Dermis microvascular lymphatic vessel endothelial cell (primary cell): ENCODE measurements around the gene BRD3. TPM values are rescaled to one million over a fixed set of nuclear protein-coding genes. Genes with fewer than 3 reads are reported as not detected.
"Not testable (repeated sequence)": the region's sequence is repeated elsewhere in the genome, so short reads cannot be mapped to it uniquely, and the experiment has no call there.

ENCODE experiments used
- DNase-seq, 2 donors: peaks; one replicate each; pipeline versions ENCODE4 v3.0.0 to v3.0.0-alpha.2; 2010; ENCODE audit warnings: low read depth in 2 of 2
- total RNA-seq: library from RNA; depleted of rRNA; stranded (reverse); fragments of >200 nt; gene quantifications from 2 replicates; pipeline ENCODE4 v1.2.1, GENCODE V29; 2014

The BRD3 gene
- 6.8 and 10.9 TPM in 2 replicates for total RNA-seq

- peak; percentile 74 to 92 for DNase-seq
Measured at GRCh38 chr9:134067904-134068743, at the start of gene BRD3. BRD3 (minus strand) TSS chr9:134068026; CDS start chr9:134053477, 14,549 bp downstream.

DNA sequence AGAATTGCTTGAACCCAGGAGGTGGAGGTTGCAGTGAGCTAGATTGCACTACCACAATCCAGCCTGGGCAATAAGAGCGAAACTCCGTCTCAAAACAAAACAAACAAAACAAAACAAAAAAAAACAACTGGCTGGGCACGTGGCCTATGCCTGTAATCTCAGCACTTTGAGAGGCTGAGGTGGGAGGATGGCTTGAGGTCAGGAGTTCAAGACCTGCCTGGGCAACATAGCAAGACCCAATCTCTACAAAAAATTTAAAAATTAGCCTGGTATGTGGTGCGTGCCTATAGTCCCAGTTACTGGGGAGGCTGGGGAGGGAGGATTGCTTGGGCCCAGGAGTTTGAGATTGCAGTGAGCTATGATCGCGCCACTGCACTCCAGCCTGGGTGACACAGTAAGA is 44.7 kb upstream of the BRD3 start:
- no peak for DNase-seq

DNA sequence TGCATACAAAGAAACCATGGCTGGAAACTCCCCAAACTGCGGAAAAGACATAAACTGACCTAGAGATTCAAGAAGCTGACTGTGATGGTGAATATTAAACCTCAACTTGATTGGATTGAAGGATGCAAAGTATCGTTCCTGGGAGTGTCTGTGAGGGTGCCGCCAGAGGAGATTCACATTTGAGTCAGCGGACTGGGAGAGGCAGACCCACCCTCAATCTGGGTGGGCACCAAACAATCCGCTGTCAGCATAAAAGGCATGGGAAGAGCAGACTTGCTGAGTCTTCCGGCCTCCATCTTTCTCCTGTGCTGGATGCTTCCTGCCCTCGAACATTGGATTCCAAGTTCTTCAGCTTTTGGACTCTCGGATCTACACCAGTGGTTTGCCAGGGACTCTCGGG is 43.2 kb upstream of the BRD3 start:
- DNase-seq = no peak

DNA sequence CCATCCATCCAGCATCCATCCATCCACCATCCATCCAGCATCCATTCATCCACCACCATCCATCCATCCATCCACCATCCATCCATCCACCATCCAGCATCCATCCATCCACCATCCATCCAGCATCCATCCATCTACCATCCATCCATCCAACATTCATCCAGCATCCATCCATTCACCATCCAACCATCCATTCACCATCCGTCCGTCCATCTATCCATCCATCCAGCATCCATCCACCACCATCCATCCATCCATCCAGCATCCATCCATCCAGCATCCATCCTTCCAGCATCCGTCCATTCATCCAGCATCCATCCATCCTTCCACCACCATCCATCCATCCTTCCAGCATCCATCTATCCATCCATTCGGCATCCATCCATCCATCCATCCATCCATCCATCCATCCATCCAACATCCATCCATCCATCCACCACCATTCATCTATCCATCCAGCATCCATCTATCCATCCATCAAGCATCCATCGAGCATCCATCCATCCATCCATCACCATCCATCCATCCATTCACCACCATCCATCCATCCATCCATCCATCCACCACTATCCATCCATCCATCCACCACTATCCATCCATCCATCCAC is 35.7 kb upstream of the BRD3 start:
- DNase-seq = no peak

DNA sequence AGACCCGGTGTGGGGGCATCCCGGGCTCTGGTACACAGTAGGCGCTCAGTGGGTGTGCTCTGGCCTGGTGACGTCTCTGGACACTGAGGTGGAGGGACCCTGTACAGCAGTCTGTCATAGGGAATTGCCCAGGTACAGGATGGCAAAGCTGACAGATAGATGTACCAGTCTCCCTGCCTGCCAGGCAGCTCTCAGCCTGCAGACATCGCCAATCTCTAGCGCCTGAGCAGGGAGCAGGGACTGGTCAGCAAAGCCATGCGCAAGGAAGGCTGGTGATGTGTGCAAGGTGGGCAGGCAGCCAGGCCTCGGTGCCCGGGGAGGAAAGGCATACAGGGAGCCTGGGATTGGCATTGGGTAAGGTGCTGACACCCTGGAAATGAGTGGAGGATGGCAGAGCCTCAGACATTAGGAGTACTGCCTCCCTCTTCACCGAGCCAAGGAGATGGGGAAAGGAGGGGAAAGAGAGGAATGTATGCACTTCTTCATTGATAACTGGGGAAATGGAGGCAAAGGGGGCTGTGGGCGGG is 33.9 kb upstream of the BRD3 start:
- DNase-seq = no peak

GRCh38 chr9:134101133-134101532 is 33.3 kb upstream of the BRD3 start:
- not testable (repeated sequence) for DNase-seq

DNA sequence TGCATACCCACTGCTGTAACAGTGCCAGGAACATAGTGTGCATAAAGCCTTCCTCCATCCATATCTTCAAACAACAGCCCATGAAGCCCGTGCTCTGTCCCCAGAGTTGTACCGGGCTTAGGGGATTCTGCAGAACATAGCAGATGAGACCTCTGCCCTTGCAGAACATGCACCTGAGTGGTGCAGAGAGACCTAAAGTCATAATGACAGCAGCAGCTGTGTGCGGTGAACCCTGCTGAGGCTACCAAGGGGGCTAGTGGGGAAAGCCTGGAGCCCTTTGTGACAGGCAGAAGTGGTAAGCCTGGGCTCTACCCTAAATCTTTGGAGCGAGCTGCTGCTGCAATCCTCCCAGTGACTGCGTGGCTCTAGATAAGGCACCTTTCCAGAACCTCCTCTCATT is 32.2 kb upstream of the BRD3 start:
- DNase-seq = no peak

DNA sequence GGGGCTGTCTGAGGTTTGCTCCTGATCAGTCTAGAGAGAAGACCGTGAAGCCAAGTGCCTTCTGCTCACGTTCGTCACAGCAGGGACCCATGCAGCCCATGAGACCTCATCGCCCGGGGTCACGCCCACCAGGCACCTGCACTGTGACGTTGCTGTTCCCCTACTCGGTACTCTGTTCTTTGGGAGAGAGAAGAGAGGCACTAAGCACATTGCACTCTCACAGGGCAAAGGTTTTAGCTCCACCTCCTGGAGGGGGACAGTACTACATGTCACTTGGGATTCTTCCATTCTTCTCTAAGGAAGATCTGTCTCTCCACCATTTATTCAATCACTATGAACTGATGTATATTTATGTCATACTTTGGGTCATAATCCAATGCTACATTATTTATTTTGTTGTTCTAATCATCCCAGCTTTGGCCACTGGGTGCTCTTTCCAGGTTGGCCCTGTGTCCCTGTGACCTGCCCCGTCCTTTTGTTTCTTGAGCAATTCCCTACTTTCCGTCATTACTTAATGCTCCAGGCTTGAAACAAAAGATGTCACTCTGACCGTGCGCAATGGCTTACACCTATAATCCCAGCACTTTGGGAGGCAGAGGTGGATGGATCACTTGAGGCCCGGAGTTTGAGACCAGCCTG is 31.4 kb upstream of the BRD3 start:
- DNase-seq = peak; percentile 23 to 55

DNA sequence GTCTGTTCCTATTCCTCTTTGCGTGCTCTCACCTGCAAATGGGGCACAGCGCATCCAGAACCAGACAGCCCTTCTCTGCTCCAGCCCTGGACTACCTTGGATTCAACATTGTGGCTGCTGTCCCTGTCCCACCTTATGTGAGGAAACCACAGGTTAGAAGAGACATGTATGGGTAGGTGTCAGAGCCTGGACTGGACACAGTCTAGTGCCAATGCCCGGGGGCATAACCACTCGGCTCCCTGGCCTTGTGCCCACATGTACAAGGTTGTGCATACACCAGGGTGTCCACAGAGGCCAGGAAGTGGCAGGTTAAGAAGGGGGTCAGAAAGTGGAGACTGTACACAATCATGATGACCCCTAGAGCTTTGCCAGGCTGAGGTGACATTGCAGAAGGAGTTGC is 22.1 kb upstream of the BRD3 start:
- DNase-seq = no peak

- DNase-seq = no peak
Measured at GRCh38 chr9:134088063-134088725, 20.4 kb upstream of the BRD3 start.

DNA sequence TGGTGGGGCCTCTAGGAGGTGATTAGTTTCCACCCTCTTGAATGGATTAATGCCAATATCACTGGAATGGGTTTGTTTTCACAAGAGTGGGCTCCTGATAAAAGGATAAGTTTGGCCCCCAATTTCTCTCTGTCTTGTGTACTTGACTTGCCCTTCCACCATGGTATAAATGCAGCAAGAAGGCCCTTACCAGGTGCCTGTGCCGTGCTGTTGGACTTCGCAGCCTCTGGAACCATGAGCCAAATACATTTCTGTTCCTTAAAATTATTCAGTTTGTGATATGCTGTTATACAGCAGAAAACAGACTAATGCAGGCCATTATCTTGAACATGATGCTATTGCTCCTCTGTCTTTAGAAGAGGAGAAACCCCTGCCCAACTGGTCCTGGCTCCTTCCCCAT is 17.8 kb upstream of the BRD3 start:
- DNase-seq = no peak

DNA sequence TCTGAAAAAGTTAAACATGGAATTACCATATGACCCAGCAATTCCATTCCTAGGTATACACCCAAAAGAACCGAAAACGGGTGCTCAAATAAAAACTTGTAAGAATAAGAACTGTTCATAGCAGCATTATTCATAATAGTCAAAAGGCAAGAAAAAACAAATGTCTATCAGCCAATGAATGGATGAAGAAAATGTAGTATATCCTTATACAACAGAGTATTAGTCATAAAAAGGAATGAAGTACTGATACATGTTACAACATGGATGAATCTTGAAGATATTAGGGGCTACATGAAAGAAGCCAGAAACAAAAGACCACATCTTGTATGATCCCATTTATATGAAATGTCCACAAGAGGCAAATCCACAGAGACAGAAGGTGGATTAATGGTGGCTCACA is 15.6 kb upstream of the BRD3 start:
- no peak for DNase-seq

- DNase-seq = no peak
Measured at GRCh38 chr9:134076644-134077043, 8.8 kb upstream of the BRD3 start.

DNA sequence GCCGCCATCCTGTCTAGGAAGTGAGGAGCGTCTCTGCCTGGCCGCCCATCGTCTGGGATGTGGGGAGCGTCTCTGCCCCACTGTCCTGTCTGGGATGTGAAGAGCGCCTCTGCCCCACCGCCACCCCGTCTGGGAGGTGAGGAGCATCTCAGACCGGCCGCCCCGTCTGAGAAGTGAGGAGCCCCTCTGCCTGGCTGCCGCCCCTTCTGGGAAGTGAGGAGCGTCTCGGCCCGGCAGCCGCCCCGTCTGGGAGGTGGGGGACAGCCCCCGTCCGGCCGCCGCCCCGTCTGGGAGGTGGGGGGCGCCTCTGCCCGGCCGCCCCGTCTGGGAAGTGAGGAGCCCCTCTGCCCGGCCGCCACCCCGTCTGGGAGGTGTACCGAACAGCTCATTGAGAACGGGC is 7.9 kb upstream of the BRD3 start:
- not testable (repeated sequence) for DNase-seq

DNA sequence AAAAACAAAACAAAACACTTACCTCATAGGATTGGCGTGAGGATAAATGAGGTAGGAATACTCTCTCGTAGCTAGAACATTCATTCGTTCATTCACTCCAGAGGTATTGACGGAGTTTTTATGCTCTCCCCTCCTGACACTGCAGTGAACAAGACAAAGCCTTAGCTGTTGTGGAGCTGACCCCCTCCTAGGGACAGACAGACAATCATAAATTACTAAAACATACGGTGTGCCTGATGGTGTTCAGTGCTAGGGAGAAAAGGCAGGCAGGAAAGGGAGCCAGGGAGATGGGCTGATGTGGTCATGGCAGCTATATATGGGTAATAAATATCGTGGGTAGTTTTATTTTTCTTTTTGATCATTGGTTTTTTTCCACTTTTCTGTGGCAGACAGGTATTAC is 5.7 kb upstream of the BRD3 start:
- no peak for DNase-seq

DNA sequence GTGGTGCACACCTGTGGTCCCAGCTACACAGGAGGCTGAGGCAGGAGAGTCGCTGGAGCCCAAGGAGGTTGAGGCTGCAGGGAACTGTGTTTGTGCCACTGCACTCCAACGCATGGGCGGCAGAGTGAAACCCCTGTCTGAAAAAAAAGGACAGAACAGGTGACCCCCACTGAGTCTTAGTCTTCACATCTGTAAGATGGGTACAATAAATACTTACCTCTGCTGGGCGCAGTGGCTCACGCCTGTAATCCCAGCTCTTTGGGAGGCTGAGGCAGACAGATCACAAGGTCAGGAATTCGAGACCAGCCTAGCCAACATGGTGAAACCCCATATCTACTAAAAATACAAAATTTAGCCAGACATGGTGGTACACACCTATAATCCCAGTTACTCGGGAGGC is 4.9 kb upstream of the BRD3 start:
- DNase-seq = not testable (repeated sequence)

DNA sequence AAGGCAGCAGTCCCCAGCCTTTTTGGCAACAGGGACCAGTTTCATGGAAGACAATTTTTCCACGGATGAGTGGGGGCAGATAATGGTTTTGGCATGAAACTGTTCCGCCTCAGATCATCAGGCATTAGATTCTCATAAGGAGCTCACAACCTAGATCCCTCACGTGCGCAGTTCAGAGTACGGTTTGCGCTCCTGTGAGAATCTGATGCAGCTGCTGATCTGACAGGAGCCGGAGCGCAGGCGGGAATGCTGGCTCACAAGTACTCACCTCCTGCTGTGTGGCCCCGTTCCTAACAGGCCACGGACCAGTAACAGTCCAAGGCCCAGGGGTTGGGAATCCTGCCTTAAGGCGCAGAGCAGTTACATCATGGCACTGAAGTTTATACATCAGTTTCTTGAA is 3.3 kb upstream of the BRD3 start:
- no peak for DNase-seq

DNA sequence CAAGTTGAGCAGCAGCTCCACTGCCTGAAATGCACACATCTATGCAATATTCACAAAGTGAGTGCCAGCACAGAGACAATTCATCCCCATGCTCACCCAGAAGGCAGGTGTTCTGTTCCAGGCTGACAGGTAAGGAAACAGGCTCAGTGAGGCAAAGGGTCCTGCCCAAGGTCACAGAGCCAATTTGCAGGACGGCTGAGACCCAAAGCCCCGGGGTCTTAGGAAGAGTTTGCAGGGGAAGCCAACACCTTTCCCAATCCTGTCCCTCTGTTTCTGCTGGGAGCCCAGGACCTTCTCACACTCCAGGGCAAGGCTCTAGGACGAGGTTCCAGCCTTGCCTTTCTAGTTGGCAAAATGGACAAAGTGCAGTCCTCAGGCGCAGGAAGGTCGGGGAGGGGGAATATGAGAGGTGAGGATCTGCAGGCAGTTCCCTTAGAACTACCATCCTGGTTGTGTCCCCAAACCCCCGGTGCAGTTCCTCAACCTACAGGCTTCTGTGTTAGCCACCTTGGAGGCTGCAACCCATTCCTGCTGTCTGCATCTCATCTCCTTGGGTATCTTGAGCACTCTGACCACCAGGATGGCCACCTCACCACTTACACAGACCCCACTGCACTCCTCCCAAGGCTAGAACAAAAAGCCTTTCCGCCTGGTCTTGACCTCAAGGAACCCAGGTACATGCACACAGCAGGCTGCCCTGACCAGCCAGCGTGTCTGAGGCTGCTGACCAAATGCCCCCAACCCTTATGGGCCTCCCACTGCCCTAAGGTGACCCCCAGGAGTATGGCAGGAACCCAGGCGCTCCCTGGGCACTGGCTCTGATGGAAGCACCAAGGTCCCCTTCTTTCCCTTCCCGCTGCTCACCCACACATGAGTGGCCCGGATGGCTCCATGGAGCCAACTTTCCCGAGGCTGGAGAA is 1.9 kb upstream of the BRD3 start:
- no peak for DNase-seq

- DNase-seq = no peak
Measured at GRCh38 chr9:134068744-134069479, 1.1 kb upstream of the BRD3 start.
